Caki2 (cell line): ENCODE data around the gene HOXD11. TPM values are rescaled to one million over a fixed set of nuclear protein-coding genes. Genes with fewer than 3 reads are reported as not detected.
A peak's percentile ranks its signal among the peaks of the same experiment; 100 is the strongest.

Experiments
- DNase-seq: peaks from one replicate; pipeline ENCODE4 v3.0.0-alpha.2; 2015; ENCODE audit warnings: low read depth
- in situ Hi-C: cut with HindIII; loops from 2 replicates; pipeline ENCODE4 v1.10.0; 2016; ENCODE audit warnings: low sequenced_read_pairs, low pct_unique_long_range_greater_than_20kb, mixed read lengths
- total RNA-seq: library from RNA; depleted of rRNA; stranded (reverse); fragments of >200 nt; shearing (Covaris generic); gene quantifications from 2 replicates; pipeline ENCODE4 v1.2.3, GENCODE V29; 2014; ENCODE audit warnings: low replicate concordance

HOXD11 gene
- total RNA-seq, 1 experiment from 2014 or later, result 3.7 TPM

- in situ Hi-C loops, result no loop called here
Observed at GRCh38 chr2:176114120-176114929, 7.2 kb downstream of the HOXD11 start.

GRCh38 chr2:176114930-176115625, 8.0 kb downstream of the HOXD11 start:
- DNase-seq, result no peak
- in situ Hi-C loops, result no loop called here

More at GRCh38 chr2:176114120-176114929, 7.2 kb downstream of the HOXD11 start:
- no peak for DNase-seq

DNA sequence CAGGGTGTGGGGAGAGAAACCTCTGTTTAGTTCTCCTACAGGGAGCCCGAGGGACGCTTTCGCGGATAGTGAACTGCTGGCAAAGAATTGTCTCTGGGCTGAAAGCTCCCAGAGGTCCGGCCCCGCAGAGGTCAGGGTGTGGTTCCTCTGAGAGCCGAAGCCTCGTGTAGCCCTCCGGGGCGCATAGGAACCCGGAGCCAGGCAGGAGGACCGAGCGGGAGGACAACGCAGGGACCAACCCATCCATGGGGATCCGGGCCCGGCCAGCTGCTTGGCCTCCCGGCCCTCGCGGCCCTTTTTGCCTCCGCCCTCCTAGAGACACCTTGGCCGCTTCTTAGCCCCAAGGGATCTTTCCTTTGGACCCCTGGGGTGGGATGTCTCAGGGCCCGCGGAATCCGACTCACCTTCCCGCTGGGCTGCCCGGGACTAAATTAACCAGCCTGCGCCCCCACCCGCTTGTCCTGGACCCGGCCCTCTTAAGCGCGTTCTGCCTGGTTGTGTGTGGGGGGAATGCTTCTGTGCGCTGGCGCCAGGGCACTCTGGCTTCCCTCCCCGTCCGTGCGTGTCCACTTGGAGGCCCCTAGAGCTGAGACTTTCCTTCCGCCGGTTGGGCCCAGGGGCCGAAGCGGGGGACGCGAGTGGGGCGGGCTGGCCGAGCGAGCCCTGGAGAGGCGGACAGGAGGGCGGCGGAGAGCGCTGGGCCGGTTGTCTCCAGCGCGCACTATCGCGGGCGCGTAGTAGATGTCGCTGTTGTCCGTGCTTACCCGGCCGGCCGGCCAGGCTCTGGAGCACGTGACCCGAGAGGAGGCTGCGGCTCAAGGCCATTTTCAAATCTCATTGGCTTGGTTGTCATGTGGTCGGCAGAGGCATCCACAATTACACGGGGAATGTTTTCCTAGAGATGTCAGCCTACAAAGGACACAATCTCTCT, 9.1 kb downstream of the HOXD11 start, which contains the start of gene HOXD10:
TSS of gene HOXD10 (plus strand) at position 896 of the 931 bp plus-strand sequence. CDS start 56 bp downstream, outside the sequence.
- in situ Hi-C loops, result no loop called here
- peak; percentile 91 for DNase-seq

- in situ Hi-C loops, result no loop called here
Observed at GRCh38 chr2:176117162-176117822, 10.2 kb downstream of the HOXD11 start.

GRCh38 chr2:176117823-176118371, 10.8 kb downstream of the HOXD11 start:
- in situ Hi-C loops, result no loop called here

More at GRCh38 chr2:176117162-176117822, 10.2 kb downstream of the HOXD11 start:
- no peak for DNase-seq

DNA sequence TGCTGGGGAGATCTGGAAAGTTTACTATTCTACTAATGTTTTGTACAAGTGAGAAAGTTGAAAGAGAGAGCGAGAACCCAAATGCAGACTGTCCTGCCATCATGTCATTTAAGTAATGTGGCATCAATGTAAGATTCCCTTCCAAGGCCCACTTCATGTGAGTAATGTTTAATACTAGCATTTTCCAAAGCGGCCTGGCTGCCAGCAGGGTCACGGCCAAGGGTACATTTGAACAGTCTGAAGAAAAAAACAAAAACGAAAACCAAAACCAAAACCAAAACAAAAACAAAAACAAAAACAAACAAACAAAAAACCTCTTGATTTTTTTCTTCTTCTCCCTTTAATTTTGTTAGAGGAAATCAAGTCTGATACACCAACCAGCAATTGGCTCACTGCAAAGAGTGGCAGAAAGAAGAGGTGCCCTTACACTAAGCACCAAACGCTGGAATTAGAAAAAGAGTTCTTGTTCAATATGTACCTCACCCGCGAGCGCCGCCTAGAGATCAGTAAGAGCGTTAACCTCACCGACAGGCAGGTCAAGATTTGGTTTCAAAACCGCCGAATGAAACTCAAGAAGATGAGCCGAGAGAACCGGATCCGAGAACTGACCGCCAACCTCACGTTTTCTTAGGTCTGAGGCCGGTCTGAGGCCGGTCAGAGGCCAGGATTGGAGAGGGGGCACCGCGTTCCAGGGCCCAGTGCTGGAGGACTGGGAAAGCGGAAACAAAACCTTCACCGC, 11.7 kb downstream of the HOXD11 start:
- in situ Hi-C loops, result no loop called here
- no peak for DNase-seq

More at GRCh38 chr2:176117823-176118371, 10.8 kb downstream of the HOXD11 start:
- no peak for DNase-seq

- in situ Hi-C loops, result no loop called here
- DNase-seq, result no peak
Observed at GRCh38 chr2:176120364-176121189, 13.5 kb downstream of the HOXD11 start.

DNA sequence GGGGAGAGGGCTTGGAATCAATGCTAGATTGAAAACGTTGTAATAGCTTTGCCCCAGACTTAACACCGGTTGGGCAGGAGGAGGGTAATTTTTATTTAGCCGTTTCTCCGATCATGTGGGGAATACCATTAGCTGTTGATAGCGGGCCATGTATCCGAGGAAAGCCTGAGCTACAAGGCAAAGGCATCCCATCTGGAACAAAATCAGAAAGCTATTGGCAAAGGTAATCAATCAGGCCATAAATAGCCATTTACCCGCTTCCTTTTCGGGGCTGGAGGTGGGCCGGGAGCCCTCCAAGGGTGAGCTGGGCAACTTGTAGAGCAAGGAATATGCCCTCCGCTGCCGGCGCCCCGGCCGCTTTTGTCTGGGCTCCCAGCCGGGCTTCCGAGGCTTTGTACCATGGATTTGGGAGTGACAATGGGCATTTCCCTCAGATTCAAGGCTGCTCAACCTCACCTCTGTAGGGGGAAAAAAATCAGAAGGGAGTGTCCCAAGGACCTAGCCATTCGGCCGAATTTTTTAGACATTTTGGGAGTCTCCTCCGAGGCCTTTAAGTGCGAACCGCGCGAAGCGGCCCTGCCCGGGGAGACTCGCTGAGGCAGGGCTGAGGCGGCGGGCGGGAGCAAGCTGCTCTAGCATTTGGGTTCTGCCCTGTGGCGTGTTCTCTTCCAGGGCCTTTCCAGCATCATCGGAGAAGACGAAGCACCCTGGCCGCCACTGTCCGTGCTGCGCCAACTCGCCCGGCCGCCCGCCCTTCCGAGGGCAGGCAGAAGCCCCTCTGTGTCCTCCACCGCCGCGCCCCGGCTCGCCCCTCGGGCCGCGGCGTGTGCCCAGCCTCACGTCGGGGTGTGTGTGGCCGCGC, 14.3 kb downstream of the HOXD11 start:
- in situ Hi-C loops, result no loop called here
- DNase-seq, result no peak

DNA sequence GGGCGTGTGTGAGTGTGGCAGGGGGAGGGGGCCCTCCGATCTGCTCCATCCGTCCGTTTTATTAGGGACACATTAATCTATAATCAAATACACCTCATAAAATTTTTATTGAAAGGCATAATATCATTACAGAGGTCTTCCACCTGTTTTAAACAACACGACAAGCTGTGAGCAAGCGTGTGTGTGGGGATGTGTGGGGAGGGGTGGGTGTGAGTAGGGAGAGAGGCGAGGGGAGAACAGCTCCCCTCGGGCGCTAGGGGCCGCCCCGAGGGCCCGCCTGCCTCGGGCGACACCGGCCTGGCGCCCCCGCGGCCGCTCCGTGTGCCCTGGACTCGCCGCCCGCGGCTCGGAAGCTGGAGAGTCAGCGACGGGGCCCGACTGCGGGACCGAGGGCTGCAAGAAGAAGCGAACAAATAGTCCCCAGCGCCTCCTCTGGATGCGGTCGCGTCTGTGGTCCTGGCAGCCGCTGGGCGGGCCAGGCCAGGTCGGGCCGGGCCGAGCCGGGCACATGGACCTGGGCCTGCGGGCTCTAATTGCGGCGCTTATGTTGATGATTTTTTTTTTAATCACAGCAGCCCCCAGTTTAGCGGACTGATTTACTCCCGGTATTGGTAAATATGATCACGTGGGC, 15.1 kb downstream of the HOXD11 start:
- in situ Hi-C loops, result no loop called here
- peak; percentile 83 for DNase-seq

- peak; percentile 87 for DNase-seq
- in situ Hi-C loops, result no loop called here
Observed at GRCh38 chr2:176122683-176123410, 15.8 kb downstream of the HOXD11 start, which contains the start of gene HOXD9. Gene HOXD9 (plus strand): TSS chr2:176122719. CDS start chr2:176122769, 50 bp downstream.

DNA sequence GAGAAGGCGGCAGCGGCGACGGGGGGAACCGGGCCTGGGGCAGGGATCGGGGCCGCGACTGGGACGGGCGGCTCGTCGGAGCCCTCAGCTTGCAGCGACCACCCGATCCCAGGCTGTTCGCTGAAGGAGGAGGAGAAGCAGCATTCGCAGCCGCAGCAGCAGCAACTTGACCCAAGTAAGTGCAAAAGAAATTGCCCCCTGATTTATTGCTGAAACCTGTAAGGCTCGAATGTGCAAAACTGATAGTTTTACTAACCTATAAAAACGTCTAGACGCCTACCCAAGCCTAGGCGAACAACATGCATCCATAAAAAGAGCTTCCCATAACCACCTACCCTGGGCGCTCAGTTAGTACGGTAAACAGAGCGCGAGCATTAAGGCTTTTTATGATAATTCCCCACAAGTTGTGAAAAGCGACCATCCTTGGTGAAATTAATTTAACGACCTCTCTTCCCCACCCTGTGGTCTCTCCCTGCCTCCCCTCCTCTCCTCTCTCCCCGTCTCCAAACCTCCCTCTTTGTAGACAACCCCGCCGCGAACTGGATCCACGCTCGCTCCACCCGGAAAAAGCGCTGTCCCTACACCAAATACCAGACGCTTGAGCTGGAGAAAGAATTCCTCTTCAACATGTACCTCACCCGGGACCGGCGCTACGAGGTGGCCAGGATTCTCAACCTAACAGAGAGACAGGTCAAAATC, 16.5 kb downstream of the HOXD11 start:
- no peak for DNase-seq
- in situ Hi-C loops, result no loop called here

DNA sequence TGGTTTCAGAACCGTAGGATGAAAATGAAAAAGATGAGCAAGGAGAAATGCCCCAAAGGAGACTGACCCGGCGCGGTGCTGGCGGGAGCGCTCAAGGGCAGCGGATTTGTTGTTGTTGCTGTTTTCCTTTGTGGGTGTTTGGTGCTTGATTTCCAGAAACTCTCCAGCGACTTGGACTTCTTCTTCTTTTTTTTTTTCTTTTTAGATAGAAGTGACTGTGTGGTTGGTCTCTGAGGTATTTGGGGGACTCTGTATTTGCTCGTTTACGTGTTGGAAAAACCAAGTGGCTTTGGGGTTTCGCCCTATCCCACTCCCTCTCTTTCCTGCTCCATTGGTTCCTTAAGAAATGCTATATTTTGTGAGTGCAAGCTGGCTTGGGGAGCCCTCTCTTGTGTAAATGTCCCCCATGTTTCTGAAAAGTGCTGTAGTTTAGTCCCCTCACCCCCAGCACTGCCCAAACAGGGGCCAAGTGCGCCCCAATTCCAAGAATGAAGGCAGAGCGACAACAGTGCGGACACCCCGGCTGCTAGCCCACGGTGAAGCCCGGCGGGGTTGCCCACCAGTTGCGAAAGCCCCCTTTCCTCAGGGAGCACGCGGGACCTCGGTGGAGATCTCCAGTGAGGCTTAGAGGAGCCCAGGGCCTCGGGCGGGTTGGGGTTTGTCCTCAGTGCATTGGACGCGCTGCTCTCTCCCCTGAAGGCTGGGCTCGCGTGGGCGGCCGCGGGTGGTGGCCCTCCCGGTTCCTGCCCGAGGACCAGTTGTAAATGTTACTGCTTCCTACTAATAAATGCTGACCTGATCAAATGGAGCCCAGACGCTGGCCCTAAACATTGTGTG, 17.2 kb downstream of the HOXD11 start:
- no peak for DNase-seq
- in situ Hi-C loops, result no loop called here
